ENCODE measurements around the gene CTSW. TPM values are rescaled to one million over a fixed set of nuclear protein-coding genes. Genes with fewer than 3 reads are reported as not detected.

Gene CTSW
- polyA plus RNA-seq, 1 of the 3 experiments (the other 2 are of a cell fraction) = 0.49 TPM

DNA sequence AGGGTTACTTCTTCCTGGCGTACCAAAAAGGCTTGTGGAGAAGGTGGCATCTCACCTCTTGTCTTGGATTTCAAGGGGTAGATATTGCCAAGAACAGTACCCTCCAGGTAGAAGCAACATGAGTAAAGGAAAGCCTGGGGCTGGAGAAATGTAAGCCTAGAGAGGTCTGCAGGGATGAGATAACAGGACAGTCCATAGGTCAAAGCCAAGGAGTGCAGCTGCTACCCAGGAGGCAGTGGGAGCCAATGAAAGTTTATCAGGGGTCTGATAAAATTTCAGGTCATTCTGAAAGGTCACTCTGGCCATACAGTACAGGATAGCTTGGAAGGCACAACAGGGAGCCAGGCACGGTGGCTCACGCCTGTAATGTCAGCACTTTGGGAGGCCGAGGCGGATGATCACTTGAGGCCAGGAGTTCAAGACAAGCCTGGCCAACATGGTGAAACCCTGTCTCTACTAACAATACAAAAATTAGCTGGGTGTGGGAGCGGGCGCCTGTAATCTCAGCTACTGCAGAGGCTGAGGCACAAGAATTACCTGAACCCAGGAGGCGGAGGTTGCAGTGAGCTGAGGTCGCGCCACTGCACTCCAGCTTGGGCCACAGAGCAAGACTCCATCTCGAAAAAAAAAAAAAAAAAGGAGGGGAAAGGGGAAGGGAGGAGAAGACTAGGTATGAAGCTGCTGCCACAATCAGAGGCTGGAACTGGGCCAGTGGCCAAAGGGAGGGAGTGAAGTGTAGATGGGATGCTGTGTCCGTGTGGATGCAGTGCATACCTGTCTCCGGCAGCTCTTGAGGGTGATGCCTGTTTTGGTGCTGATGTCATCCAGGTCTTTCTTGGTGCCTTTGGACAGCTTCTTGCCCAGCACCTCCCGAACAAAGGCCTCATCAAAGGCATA lies 7.4 kb downstream of the CTSW start:
- POLR2A ChIA-PET = interaction anchor here (0.6 to 1.5 kb wide), 2 partner anchors 27 to 78 kb away, joined by 3 to 5 read pairs; partner anchors contain the start of gene MUS81
- DNase-seq = no peak

More for the DNA sequence above, 7.4 kb downstream of the CTSW start:
- Histone ChIP-seq H3K4me3 (ENCODE audit: low read depth in 2 of 2, low read length in 1 of 2) (peak overlapping the region; percentile 56 to 82), H4K20me1 (ENCODE audit: insufficient read depth) (peaks cover 13% of the 10 kb centered on the region), H3K4me2 (peak overlapping the region; percentile 98), H3K9ac (peak overlapping the region; percentile 73), H3K9me3 (no peaks in the 10 kb centered on the region), H3F3A (replicated peaks; ENCODE audit: insufficient read depth) (peaks cover 50% of the 10 kb centered on the region), H3K79me2 (ENCODE audit: insufficient read depth) (peaks cover 48% of the 10 kb centered on the region), H3K36me3 (replicated peaks in 1 of 2; ENCODE audit: control insufficient read depth in 1 of 2, insufficient read depth in 2 of 2, low read length in 1 of 2) (peaks cover 36 to 45% of the 10 kb centered on the region in 2 experiments), H3K27me3 (ENCODE audit: insufficient read depth) (no peaks in the 10 kb centered on the region), H3K4me1 (ENCODE audit: control insufficient read depth in 1 of 2, insufficient read depth in 2 of 2, low read depth in 1 of 2, low read length in 1 of 2) (peaks cover 29 to 41% of the 10 kb centered on the region in 2 experiments), H2AFZ (ENCODE audit: low read depth) (no peak overlapping the region), H3K9me2 (no peaks in the 10 kb centered on the region), H3K27ac (ENCODE audit: low read depth in 2 of 2, low read length in 1 of 2) (peak overlapping the region; percentile 80 to 94)
- TF ChIP-seq TCF12 (IDR thresholded peaks at IDR 0.05) (no peak), SIN3A (IDR thresholded peaks at IDR 0.05; ENCODE audit: borderline replicate concordance, low read depth, low read length) (no peak), EP300 (IDR thresholded peaks at IDR 0.05; ENCODE audit: borderline replicate concordance in 1 of 2, low read depth in 1 of 2, low read length in 1 of 2) (no peak), GABPA (IDR thresholded peaks at IDR 0.05; ENCODE audit: low read depth) (no peak), MXI1 (IDR thresholded peaks at IDR 0.05; ENCODE audit: low read depth, low read length) (no peak), MEF2A (IDR thresholded peaks at IDR 0.05; ENCODE audit: borderline replicate concordance, low read depth) (no peak), JUND (IDR thresholded peaks at IDR 0.05) (no peak), NFIC (IDR thresholded peaks at IDR 0.05; ENCODE audit: borderline replicate concordance) (no peak), GATA2 (CRISPR knock-in tag; IDR thresholded peaks at IDR 0.05) (no peak), RCOR1 (IDR thresholded peaks at IDR 0.05; ENCODE audit: low read length) (no peak), FOSL2 (IDR thresholded peaks at IDR 0.05; ENCODE audit: borderline replicate concordance, low read depth) (no peak), SMC3 (IDR thresholded peaks at IDR 0.05; ENCODE audit: low read depth, low read length) (no peak)
- TF ChIP-seq, protein P1, sequence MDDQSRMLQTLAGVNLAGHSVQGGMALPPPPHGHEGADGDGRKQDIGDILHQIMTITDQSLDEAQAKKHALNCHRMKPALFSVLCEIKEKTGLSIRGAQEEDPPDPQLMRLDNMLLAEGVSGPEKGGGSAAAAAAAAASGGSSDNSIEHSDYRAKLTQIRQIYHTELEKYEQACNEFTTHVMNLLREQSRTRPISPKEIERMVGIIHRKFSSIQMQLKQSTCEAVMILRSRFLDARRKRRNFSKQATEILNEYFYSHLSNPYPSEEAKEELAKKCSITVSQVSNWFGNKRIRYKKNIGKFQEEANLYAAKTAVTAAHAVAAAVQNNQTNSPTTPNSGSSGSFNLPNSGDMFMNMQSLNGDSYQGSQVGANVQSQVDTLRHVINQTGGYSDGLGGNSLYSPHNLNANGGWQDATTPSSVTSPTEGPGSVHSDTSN (IDR thresholded peaks at IDR 0.05) = no peak
- TF ChIP-seq, protein P2, sequence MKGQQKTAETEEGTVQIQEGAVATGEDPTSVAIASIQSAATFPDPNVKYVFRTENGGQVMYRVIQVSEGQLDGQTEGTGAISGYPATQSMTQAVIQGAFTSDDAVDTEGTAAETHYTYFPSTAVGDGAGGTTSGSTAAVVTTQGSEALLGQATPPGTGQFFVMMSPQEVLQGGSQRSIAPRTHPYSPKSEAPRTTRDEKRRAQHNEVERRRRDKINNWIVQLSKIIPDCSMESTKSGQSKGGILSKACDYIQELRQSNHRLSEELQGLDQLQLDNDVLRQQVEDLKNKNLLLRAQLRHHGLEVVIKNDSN (IDR thresholded peaks at IDR 0.05; ENCODE audit: borderline replicate concordance, low read depth) = no peak
- TF ChIP-seq, protein P3, sequence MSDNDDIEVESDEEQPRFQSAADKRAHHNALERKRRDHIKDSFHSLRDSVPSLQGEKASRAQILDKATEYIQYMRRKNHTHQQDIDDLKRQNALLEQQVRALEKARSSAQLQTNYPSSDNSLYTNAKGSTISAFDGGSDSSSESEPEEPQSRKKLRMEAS (IDR thresholded peaks at IDR 0.05; ENCODE audit: low read depth) = no peak
- TF ChIP-seq, protein P4, sequence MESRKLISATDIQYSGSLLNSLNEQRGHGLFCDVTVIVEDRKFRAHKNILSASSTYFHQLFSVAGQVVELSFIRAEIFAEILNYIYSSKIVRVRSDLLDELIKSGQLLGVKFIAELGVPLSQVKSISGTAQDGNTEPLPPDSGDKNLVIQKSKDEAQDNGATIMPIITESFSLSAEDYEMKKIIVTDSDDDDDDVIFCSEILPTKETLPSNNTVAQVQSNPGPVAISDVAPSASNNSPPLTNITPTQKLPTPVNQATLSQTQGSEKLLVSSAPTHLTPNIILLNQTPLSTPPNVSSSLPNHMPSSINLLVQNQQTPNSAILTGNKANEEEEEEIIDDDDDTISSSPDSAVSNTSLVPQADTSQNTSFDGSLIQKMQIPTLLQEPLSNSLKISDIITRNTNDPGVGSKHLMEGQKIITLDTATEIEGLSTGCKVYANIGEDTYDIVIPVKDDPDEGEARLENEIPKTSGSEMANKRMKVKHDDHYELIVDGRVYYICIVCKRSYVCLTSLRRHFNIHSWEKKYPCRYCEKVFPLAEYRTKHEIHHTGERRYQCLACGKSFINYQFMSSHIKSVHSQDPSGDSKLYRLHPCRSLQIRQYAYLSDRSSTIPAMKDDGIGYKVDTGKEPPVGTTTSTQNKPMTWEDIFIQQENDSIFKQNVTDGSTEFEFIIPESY (IDR thresholded peaks at IDR 0.05; ENCODE audit: borderline replicate concordance, low read depth) = no peak
- TF ChIP-seq, protein P5, sequence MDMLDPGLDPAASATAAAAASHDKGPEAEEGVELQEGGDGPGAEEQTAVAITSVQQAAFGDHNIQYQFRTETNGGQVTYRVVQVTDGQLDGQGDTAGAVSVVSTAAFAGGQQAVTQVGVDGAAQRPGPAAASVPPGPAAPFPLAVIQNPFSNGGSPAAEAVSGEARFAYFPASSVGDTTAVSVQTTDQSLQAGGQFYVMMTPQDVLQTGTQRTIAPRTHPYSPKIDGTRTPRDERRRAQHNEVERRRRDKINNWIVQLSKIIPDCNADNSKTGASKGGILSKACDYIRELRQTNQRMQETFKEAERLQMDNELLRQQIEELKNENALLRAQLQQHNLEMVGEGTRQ (IDR thresholded peaks at IDR 0.05; ENCODE audit: borderline replicate concordance, low read depth, low read length) = no peak
- TF ChIP-seq, protein P6, sequence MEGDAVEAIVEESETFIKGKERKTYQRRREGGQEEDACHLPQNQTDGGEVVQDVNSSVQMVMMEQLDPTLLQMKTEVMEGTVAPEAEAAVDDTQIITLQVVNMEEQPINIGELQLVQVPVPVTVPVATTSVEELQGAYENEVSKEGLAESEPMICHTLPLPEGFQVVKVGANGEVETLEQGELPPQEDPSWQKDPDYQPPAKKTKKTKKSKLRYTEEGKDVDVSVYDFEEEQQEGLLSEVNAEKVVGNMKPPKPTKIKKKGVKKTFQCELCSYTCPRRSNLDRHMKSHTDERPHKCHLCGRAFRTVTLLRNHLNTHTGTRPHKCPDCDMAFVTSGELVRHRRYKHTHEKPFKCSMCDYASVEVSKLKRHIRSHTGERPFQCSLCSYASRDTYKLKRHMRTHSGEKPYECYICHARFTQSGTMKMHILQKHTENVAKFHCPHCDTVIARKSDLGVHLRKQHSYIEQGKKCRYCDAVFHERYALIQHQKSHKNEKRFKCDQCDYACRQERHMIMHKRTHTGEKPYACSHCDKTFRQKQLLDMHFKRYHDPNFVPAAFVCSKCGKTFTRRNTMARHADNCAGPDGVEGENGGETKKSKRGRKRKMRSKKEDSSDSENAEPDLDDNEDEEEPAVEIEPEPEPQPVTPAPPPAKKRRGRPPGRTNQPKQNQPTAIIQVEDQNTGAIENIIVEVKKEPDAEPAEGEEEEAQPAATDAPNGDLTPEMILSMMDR (IDR thresholded peaks at IDR 0.05) = no peak
- TF ChIP-seq, protein P7, sequence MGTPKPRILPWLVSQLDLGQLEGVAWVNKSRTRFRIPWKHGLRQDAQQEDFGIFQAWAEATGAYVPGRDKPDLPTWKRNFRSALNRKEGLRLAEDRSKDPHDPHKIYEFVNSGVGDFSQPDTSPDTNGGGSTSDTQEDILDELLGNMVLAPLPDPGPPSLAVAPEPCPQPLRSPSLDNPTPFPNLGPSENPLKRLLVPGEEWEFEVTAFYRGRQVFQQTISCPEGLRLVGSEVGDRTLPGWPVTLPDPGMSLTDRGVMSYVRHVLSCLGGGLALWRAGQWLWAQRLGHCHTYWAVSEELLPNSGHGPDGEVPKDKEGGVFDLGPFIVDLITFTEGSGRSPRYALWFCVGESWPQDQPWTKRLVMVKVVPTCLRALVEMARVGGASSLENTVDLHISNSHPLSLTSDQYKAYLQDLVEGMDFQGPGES (IDR thresholded peaks at IDR 0.05; ENCODE audit: low read depth, low read length) = no peak
- CTCF ChIA-PET = interaction anchor here (0.5 to 15.2 kb wide), 18 partner anchors 9 to 425 kb away, joined by 3 to 374 read pairs (median 8); partner anchors contain the start of genes CFL1, CTSW, EFEMP2 and FOSL1
- 75% methylated on average over 14 of the region's 14 CpGs for WGBS (ENCODE audit: low lambda C conversion rate)

All from SK-N-SH (cell line).